ENCODE measurements around the gene ARHGAP6.
"Not testable (repeated sequence)": the region's sequence is repeated elsewhere in the genome, so short reads cannot be mapped to it uniquely, and the experiment has no call there.

Gene ARHGAP6

DNA sequence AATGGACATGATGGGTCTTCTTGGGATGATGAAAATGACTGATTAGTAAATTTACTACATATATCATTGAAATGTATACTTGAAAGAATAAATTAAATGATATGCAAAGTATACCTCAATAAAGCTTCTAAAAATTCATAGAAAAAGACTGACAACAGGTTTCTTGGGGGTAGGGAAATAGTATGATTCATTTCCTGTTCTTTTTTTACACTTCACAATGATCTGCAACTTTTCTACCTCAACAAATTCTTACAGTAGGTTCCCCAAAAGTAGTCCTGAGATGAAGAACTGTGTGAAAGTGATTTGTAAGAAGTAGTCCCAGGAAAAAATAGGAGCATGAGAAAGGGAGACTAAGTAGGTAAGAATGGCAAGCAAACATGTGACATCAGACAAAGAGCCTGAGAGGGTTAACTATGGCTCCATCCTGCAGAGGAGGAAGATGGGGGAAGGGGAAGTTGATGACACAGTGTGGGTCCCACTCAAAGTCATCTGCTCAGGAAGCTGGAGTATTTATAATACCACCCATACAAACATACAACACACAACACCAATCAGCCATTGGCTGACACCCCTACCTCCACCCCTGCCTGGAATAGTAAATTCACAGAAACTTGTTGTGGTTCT, 73.9 kb downstream of the ARHGAP6 start:
- Histone ChIP-seq H3K27ac (ENCODE audit: insufficient read depth in 1 of 2, low read depth in 1 of 2, low read length in 2 of 2, poor library complexity in 1 of 2, severe bottlenecking in 2 of 2) (no peak overlapping the region), H3K4me1 (ENCODE audit: control extremely low read depth in 1 of 4, control insufficient read depth in 4 of 4, insufficient read depth in 4 of 4, low read length in 3 of 4) (no peaks in the 10 kb centered on the region), H3K4me3 (ENCODE audit: control insufficient read depth in 1 of 7, extremely low read depth in 1 of 7, insufficient read depth in 4 of 7, low read depth in 2 of 7, low read length in 6 of 7) (no peak overlapping the region), H3K27me3 (replicated peaks in 2 of 5; ENCODE audit: control insufficient read depth in 4 of 5, insufficient read depth in 5 of 5, low read length in 4 of 5) (peaks cover 0 to 2% (median 0%) of the 10 kb centered on the region in 5 experiments), H3K36me3 (ENCODE audit: control insufficient read depth in 4 of 4, insufficient read depth in 4 of 4, low read length in 3 of 4) (no peaks in the 10 kb centered on the region), H3K9me3 (ENCODE audit: control extremely low read depth in 1 of 5, control insufficient read depth in 4 of 5, insufficient read depth in 2 of 5, low read depth in 1 of 5, low read length in 4 of 5) (no peaks in the 10 kb centered on the region)
- POLR2A ChIA-PET, result no interaction called here
- CTCF ChIA-PET, result no interaction called here
- peak in 2 of 3 donors; percentile 7 to 35 for DNase-seq

DNA sequence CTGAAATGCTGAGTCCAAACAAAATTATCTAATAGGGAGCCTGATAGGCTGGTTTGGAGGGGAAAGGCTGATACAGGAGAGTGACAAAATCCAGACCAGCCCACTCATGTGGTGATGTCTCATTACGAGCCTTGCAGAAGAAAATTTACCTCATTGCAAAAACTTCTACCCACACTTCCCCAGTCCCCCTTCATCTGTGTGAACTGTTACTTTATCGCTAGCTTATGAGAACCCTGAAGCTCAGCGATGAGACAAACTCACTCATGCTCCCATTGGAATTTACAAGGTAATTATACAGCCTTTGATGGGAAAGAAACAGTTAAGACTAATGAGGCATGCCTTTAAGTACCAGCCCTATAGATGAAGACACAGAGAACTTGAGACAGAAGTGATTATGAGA, 76.1 kb downstream of the ARHGAP6 start:
- no peaks in the 10 kb centered on the region for H3K9me3 ChIP-seq (ENCODE audit: control extremely low read depth in 1 of 5, control insufficient read depth in 4 of 5, insufficient read depth in 2 of 5, low read depth in 1 of 5, low read length in 4 of 5)
- no peak overlapping the region for H3K4me3 ChIP-seq (ENCODE audit: control insufficient read depth in 1 of 7, extremely low read depth in 1 of 7, insufficient read depth in 4 of 7, low read depth in 2 of 7, low read length in 6 of 7)
- H3K27ac ChIP-seq (ENCODE audit: insufficient read depth in 1 of 2, low read depth in 1 of 2, low read length in 2 of 2, poor library complexity in 1 of 2, severe bottlenecking in 2 of 2), result no peak overlapping the region
- no peaks in the 10 kb centered on the region for H3K4me1 ChIP-seq (ENCODE audit: control extremely low read depth in 1 of 4, control insufficient read depth in 4 of 4, insufficient read depth in 4 of 4, low read length in 3 of 4)
- no peaks in the 10 kb centered on the region for H3K36me3 ChIP-seq (ENCODE audit: control insufficient read depth in 4 of 4, insufficient read depth in 4 of 4, low read length in 3 of 4)
- ChIA-PET CTCF (no interaction called here), POLR2A (no interaction called here)
- no peak for DNase-seq
- peaks cover 0 to 2% (median 0%) of the 10 kb centered on the region in 5 experiments for H3K27me3 ChIP-seq (replicated peaks in 2 of 5; ENCODE audit: control insufficient read depth in 4 of 5, insufficient read depth in 5 of 5, low read length in 4 of 5)
- no CpG with 5 or more reads among the region's 3 CpGs for WGBS (ENCODE audit: insufficient coverage)

DNA sequence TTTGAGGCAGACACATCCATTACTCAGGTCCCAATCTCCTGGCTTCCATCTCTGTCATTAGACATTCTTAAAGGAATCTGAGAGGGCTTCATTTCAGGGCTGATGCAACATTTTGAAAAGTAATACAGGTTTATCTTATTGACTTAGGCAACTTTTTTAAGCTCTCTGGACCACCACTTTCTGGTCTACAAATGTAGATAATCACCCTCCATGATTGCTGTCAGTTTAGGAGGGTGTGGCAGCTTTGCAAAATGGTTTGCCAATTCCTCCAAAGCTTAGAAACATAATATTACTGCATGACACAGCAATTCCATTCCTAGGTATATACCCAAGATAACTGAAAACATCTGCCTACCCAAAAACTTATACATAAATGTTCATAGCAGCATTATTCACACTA, 77.6 kb downstream of the ARHGAP6 start:
- Histone ChIP-seq H3K9me3 (ENCODE audit: control extremely low read depth in 1 of 5, control insufficient read depth in 4 of 5, insufficient read depth in 2 of 5, low read depth in 1 of 5, low read length in 4 of 5) (no peaks in the 10 kb centered on the region), H3K4me3 (ENCODE audit: control insufficient read depth in 1 of 7, extremely low read depth in 1 of 7, insufficient read depth in 4 of 7, low read depth in 2 of 7, low read length in 6 of 7) (no peak overlapping the region), H3K27ac (ENCODE audit: insufficient read depth in 1 of 2, low read depth in 1 of 2, low read length in 2 of 2, poor library complexity in 1 of 2, severe bottlenecking in 2 of 2) (no peak overlapping the region), H3K4me1 (ENCODE audit: control extremely low read depth in 1 of 4, control insufficient read depth in 4 of 4, insufficient read depth in 4 of 4, low read length in 3 of 4) (no peaks in the 10 kb centered on the region), H3K36me3 (ENCODE audit: control insufficient read depth in 4 of 4, insufficient read depth in 4 of 4, low read length in 3 of 4) (no peaks in the 10 kb centered on the region), H3K27me3 (replicated peaks in 2 of 5; ENCODE audit: control insufficient read depth in 4 of 5, insufficient read depth in 5 of 5, low read length in 4 of 5) (peaks cover 0 to 2% (median 0%) of the 10 kb centered on the region in 5 experiments)
- CTCF ChIA-PET, result no interaction called here
- POLR2A ChIA-PET, result no interaction called here
- no peak for DNase-seq

GRCh38 chrX:11585174-11585573, 80.5 kb downstream of the ARHGAP6 start:
- Histone ChIP-seq H3K9me3 (ENCODE audit: control extremely low read depth in 1 of 5, control insufficient read depth in 4 of 5, insufficient read depth in 2 of 5, low read depth in 1 of 5, low read length in 4 of 5) (no peaks in the 10 kb centered on the region), H3K4me1 (ENCODE audit: control extremely low read depth in 1 of 4, control insufficient read depth in 4 of 4, insufficient read depth in 4 of 4, low read length in 3 of 4) (no peaks in the 10 kb centered on the region), H3K27me3 (replicated peaks in 2 of 5; ENCODE audit: control insufficient read depth in 4 of 5, insufficient read depth in 5 of 5, low read length in 4 of 5) (peaks cover 0 to 2% (median 0%) of the 10 kb centered on the region in 5 experiments), H3K27ac (ENCODE audit: insufficient read depth in 1 of 2, low read depth in 1 of 2, low read length in 2 of 2, poor library complexity in 1 of 2, severe bottlenecking in 2 of 2) (no peak overlapping the region), H3K4me3 (ENCODE audit: control insufficient read depth in 1 of 7, extremely low read depth in 1 of 7, insufficient read depth in 4 of 7, low read depth in 2 of 7, low read length in 6 of 7) (no peak overlapping the region), H3K36me3 (ENCODE audit: control insufficient read depth in 4 of 4, insufficient read depth in 4 of 4, low read length in 3 of 4) (no peaks in the 10 kb centered on the region)
- CTCF ChIA-PET, result no interaction called here
- POLR2A ChIA-PET, result no interaction called here
- DNase-seq, result no peak
- WGBS (ENCODE audit: insufficient coverage), result no CpG with 5 or more reads among the region's 1 CpG

- H3K36me3 ChIP-seq (ENCODE audit: control insufficient read depth in 4 of 4, insufficient read depth in 4 of 4, low read length in 3 of 4), result no peaks in the 10 kb centered on the region
- CTCF ChIA-PET, result no interaction called here
- H3K4me3 ChIP-seq (ENCODE audit: control insufficient read depth in 1 of 7, extremely low read depth in 1 of 7, insufficient read depth in 4 of 7, low read depth in 2 of 7, low read length in 6 of 7), result no peak overlapping the region
- no peaks in the 10 kb centered on the region for H3K27me3 ChIP-seq (replicated peaks in 2 of 5; ENCODE audit: control insufficient read depth in 4 of 5, insufficient read depth in 5 of 5, low read length in 4 of 5)
- no peak for DNase-seq
- no peak overlapping the region for H3K27ac ChIP-seq (ENCODE audit: insufficient read depth in 1 of 2, low read depth in 1 of 2, low read length in 2 of 2, poor library complexity in 1 of 2, severe bottlenecking in 2 of 2)
- POLR2A ChIA-PET, result no interaction called here
- H3K4me1 ChIP-seq (ENCODE audit: control extremely low read depth in 1 of 4, control insufficient read depth in 4 of 4, insufficient read depth in 4 of 4, low read length in 3 of 4), result no peaks in the 10 kb centered on the region
- no peaks in the 10 kb centered on the region for H3K9me3 ChIP-seq (ENCODE audit: control extremely low read depth in 1 of 5, control insufficient read depth in 4 of 5, insufficient read depth in 2 of 5, low read depth in 1 of 5, low read length in 4 of 5)
- WGBS (ENCODE audit: insufficient coverage), result 90% methylated on average over 1 of the region's 2 CpGs
Observed at GRCh38 chrX:11580789-11581188, 84.9 kb downstream of the ARHGAP6 start.

DNA sequence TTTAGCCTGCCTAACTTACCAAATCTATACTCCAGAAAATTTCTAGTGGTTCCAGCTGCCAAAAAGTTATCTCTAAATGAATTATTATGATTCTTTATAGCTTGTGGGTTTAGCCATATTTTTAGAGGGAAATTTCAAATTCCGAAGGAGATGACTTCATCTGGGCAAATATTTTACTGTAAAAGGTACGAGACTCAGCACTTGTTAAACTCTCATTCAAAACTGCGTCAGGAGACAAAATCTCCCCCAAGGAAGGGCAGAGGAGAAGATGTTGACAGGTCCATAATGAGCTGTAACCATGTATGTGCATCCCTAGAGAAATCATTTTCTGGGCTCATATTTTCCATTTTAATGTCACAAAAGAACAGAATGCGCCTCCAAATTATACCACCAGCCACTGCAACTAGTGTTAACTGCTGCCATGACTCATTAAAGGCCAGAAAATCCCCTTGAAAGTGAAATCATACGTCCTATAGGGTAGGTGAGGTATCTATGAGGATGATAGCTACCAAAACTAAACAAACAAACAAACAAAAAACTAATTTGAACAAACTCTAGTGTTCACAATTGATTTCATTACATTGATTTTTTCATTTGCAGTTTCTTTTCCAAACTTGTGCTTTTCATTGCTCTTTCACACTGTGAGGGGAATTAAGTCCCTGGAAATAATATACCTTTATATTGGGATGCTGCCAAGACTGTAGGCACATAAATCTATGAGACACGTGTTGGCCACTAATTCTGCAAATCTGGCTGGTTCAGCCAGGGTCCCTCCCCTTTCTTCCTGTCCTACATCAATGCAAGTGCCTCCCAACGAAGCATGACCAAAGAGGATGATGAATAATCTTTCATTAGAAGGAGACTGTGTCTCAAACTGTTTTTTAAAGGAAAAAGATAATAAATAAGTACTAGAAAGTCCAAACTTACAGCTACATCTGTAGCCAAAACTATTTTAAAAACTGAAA, 85.8 kb downstream of the ARHGAP6 start:
- no peak for DNase-seq
- no peaks in the 10 kb centered on the region for H3K9me3 ChIP-seq (ENCODE audit: control extremely low read depth in 1 of 5, control insufficient read depth in 4 of 5, insufficient read depth in 2 of 5, low read depth in 1 of 5, low read length in 4 of 5)
- CTCF ChIA-PET, result interaction anchor here (1.5 kb wide), 1 partner anchor 21 kb away, joined by 3 read pairs; no protein-coding TSS in a partner anchor
- no peaks in the 10 kb centered on the region for H3K27me3 ChIP-seq (replicated peaks in 2 of 5; ENCODE audit: control insufficient read depth in 4 of 5, insufficient read depth in 5 of 5, low read length in 4 of 5)
- H3K4me3 ChIP-seq (ENCODE audit: control insufficient read depth in 1 of 7, extremely low read depth in 1 of 7, insufficient read depth in 4 of 7, low read depth in 2 of 7, low read length in 6 of 7), result no peak overlapping the region
- no peak overlapping the region for H3K27ac ChIP-seq (ENCODE audit: insufficient read depth in 1 of 2, low read depth in 1 of 2, low read length in 2 of 2, poor library complexity in 1 of 2, severe bottlenecking in 2 of 2)
- POLR2A ChIA-PET, result no interaction called here
- H3K4me1 ChIP-seq (ENCODE audit: control extremely low read depth in 1 of 4, control insufficient read depth in 4 of 4, insufficient read depth in 4 of 4, low read length in 3 of 4), result no peaks in the 10 kb centered on the region
- no peaks in the 10 kb centered on the region for H3K36me3 ChIP-seq (ENCODE audit: control insufficient read depth in 4 of 4, insufficient read depth in 4 of 4, low read length in 3 of 4)
- WGBS (ENCODE audit: insufficient coverage), result 94% methylated on average over 2 of the region's 7 CpGs

GRCh38 chrX:11578301-11578700, 87.4 kb downstream of the ARHGAP6 start:
- H3K9me3 ChIP-seq (ENCODE audit: control extremely low read depth in 1 of 5, control insufficient read depth in 4 of 5, insufficient read depth in 2 of 5, low read depth in 1 of 5, low read length in 4 of 5); H3K27ac ChIP-seq (ENCODE audit: insufficient read depth in 1 of 2, low read depth in 1 of 2, low read length in 2 of 2, poor library complexity in 1 of 2, severe bottlenecking in 2 of 2); CTCF ChIA-PET; DNase-seq; H3K4me3 ChIP-seq (ENCODE audit: control insufficient read depth in 1 of 7, extremely low read depth in 1 of 7, insufficient read depth in 4 of 7, low read depth in 2 of 7, low read length in 6 of 7); H3K4me1 ChIP-seq (ENCODE audit: control extremely low read depth in 1 of 4, control insufficient read depth in 4 of 4, insufficient read depth in 4 of 4, low read length in 3 of 4); H3K36me3 ChIP-seq (ENCODE audit: control insufficient read depth in 4 of 4, insufficient read depth in 4 of 4, low read length in 3 of 4); POLR2A ChIA-PET; H3K27me3 ChIP-seq (replicated peaks in 2 of 5; ENCODE audit: control insufficient read depth in 4 of 5, insufficient read depth in 5 of 5, low read length in 4 of 5): not testable (repeated sequence)
- WGBS (ENCODE audit: insufficient coverage), result no CpG with 5 or more reads among the region's 1 CpG
